Erythroblast (primary cell): Measurements from ENCODE around the gene SPATA12.

ENCODE experiments used
- GATA1 ChIP-seq: IDR thresholded peaks from 2 replicates; pipeline ENCODE4 v1.6.1; 2011; ENCODE audit warnings: low read depth, mild to moderate bottlenecking, control low read depth, low read length, moderate library complexity
- POLR2A ChIP-seq: IDR thresholded peaks from 2 replicates; pipeline ENCODE4 v1.6.1; 2011; ENCODE audit warnings: mild to moderate bottlenecking, low read length

- TF ChIP-seq POLR2A, result no peak
- no peak for TF ChIP-seq GATA1
Observed at GRCh38 chr3:57091521-57092273, 31.2 kb downstream of the SPATA12 start.
